HG03045 (cell line): Measurements from ENCODE around the gene UNK.

Experiments used
- ATAC-seq: cut with Tn5 transposase; IDR thresholded peaks from one replicate; pipeline ENCODE4 v1.9.1; 2021; ENCODE audit warnings: mild to moderate bottlenecking, moderate library complexity; ENCODE audit not compliant: unreplicated experiment

UNK gene

GRCh38 chr17:75832164-75832651 is 47.6 kb downstream of the UNK start:
- ATAC-seq = no peak

GRCh38 chr17:75832652-75833400 is 48.2 kb downstream of the UNK start:
- ATAC-seq = no peak

GRCh38 chr17:75834279-75834920 is 49.8 kb downstream of the UNK start:
- no peak for ATAC-seq

DNA sequence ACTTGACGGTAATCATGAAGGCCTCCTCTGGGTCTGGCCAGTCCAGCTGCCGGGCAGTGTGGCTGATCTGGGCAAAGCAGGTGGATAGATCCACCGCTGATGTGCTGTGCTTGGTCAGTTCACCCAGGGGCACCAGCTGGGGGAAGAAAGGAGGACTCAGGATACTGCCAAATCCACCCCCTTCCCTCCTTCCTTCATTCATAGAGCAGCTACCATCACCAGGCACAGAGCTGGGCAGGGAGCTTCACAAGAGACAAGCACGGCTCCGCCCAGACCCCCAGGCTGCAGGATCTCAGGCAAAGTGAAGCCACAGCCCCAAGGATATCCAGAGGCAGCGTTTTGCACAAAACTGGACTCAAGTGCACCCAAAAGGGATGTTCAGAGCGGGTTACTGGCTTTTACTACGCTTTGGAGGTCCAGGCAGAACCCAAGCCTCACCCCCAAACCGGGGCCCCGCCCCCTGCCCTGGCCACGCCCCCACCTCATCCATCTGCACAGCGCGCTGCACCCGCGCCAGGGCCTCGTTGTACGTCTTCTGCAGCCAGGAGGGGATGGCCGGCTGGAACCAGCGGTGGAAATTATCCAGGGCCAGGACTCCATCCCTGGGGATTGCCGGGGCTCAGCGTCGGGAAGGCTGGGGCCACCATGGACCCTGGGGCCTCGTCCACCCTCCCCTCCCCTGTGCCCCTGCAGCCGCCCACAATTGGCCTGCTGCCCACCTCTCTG is 50.5 kb downstream of the UNK start:
- no peak for ATAC-seq

- no peak for ATAC-seq
These were observed 51.0 kb downstream of the UNK start for GRCh38 chr17:75835654-75835987.

DNA sequence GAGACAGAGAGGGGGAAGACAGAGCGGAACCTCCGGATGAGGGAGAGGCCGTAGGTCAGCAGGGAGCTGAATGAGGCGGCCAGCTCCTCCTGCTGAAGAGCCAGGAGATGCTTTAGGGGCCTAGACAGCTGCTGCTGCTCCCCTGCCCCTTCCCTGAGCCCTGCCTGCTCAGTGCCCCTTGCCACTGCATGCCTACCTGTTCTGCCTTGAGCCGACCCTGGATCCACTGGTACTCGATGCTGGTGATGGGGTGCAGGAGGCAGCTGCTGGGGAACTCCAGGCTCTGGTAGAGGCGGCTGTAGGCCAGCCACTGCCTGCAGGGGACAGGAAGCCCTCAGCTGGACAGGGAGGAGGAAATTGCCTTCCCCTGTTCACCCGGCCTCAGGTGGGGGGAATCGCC is 52.0 kb downstream of the UNK start:
- ATAC-seq = no peak

- no peak for ATAC-seq
These were observed 53.3 kb downstream of the UNK start for GRCh38 chr17:75837899-75838298.

- ATAC-seq = no peak
These were observed 53.8 kb downstream of the UNK start for GRCh38 chr17:75838410-75838809.

DNA sequence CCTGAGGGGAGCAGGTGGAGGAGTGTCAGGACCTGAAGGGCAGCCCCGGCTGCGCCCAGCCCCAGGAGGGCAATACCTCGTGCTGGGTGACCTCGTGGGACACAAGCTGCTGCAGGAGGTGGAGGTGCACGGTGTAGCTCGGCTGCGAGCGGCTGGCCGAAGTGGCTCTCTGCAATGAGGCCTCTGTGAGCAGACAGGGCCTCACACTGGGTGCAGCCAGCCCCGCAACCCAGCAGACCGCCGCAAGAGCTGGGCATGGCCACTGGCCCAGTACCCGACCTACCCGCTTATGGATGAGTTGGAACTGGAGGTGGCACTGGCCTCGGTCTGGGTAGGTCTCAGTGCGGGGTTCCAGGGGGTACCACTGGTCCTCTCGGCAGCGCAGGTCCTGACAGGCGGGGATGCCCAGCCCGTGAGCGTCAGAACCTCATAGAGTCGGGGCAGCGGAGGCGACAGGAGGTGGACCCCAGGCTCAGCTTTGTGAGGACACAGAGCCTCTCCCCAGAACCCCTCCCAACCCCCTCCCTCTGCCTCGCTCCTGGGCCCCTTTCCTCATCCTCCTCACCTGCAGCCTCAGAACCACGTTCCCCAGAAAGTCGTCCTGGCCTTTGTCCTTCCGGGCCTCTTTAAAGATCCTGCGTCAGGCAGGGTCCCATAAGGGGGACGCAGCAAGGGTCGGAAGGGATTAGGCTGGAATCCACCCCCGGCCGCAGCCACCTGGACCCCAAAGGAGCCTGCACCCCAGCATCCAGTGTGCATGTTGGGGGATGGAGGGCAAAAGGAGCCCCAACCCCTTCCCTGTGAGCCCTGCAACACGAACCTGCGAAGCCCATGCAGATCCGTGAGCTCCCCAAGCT is 55.6 kb downstream of the UNK start:
- ATAC-seq = no peak

DNA sequence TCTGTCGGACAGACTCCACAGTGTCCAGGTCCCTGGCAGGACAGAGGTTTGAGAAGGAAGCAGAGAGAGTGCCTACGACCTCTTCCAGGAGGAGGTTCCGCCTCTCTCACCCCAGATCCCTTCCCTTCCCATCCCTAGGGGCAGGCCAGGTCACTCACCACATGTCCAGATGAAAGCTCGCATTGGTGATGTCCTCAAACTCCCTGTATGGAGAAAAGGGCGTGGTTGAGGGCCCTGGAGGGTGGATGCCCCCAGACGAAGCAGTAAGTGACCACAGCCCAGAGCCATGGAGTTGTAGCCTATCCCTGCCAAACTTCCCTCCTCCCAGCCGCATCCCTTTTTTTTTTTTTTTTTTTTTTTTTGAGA is 56.2 kb downstream of the UNK start:
- ATAC-seq = no peak

DNA sequence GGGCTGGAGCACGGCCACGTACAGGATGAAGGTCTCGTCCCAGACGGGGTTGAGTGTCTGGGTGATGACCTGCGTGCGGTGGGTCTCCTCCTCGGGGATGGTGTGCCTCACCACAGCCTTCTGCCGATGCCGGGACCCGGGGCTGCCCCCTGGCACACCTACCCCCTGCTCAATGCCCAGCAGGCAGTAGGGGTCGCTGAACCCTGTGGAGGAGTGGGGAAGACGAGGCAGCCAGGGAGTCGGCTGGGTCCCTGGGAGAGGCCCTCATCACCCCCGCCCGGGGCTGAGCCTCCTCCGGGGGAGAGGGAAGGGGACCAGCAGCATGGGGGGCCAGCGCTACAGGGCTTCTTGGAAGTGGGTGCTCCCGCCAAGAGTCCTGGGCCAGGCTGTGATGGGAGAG is 57.8 kb downstream of the UNK start:
- ATAC-seq = no peak

GRCh38 chr17:75842963-75843576 is 58.5 kb downstream of the UNK start:
- ATAC-seq = no peak

DNA sequence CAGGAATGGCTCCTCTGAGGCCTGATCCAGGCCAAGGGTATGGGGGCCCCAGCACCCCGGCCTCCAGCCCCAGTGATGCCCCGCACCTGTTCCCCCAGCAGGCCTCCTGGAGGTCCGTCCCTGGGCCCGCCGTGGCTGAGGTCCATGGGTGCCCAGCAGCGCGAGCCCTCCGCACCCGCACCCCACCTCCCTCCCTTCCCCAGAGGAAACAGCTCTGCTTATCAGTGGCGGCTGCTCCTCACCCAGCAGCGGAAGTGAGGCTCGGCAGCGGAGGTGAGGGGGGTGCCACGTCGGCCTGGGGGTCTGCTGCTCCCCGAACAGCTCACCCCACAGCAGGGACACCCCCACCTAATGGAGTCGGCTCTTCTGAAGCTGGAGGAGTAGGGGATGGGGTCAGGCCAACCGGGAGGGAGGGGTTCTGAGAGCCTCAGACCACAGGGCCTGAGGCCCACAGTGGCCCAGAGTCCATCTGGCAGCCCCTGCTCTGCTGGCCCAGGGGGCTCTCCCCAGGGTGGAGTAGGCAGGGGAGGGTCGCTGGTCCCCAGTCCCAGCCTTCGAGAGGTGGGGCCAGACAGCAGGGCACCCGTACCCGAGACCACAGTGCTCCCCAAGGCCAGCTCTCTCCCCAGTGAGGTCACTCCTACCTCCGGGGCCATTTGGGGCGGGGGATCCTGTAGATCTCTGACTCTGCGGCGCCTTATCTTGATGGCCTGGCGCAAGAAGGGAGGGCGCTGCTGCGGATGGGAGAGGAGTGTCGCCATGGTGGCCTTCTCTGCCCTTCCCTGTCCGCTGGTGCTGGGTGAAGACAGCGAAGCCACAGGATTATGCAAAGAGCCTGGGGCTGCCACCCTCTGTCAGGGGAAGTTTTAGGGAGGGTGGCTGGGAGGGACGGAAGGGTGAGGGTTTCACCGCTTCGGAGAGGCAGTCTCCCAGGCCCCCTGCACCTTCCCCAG is 59.2 kb downstream of the UNK start, which contains the start of gene UNC13D:
TSS of gene UNC13D (minus strand) at position 828 of the 953 bp plus-strand sequence. CDS start at position 761, 67 bp downstream.
- ATAC-seq = peak; percentile 20

DNA sequence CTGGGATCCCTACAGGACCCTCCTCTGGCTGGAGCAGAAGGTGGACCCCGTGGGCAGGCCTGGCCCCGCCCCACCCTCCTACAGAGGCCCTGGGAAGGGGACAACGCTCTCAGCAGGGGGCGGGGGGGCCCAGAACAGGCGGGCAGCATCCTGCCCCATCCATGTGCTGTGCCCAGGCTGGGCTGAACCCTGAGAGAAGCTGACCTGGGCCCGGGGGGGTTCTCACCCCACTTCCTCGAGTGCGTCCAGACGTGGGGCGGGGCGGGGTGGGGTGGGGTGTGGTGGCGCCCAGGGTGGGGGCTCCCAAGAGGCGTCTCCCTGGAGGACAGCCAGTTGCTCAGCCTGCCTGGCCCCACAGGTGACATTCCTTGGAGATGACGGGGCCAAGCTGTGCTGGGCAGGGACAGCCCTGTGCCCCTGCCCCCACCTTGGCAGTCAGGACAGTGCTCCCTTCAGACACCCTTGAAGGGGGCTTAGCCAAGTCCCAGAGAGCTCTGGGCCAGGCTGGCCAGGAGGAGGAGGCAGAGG is 60.0 kb downstream of the UNK start:
- peak; percentile 10 for ATAC-seq

DNA sequence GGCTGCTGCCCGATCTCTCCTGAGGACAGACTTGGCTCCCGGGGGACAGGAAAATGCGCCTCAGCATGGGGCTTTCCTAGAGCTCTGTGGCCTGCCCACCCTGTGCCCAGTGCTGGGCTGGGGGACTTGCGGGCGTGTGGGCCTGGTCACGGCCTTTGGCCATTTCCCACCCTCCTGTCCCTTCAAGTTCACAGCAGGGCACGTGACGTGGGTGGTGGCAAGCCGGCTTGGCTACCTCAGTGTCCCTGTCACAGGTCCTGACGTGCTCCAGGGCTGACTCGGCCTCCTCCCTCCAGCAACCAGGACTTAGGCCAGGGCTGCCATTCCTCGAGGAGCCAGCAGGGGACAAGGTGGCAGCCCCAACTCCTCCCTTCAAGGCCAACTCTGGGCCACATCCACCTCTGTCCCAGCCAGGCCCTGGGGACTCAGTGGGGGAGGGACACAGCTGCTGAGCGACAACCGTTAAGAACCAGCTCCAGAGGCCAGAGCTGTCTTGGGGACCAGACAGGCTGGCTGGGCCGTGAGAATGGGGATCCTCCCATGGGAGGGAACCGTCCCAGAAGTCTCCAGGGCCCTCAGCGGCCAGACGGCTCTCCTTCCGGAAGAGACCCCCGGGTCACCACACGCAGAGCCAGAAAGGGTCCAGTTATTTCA is 60.6 kb downstream of the UNK start:
- peak; percentile 61 for ATAC-seq

DNA sequence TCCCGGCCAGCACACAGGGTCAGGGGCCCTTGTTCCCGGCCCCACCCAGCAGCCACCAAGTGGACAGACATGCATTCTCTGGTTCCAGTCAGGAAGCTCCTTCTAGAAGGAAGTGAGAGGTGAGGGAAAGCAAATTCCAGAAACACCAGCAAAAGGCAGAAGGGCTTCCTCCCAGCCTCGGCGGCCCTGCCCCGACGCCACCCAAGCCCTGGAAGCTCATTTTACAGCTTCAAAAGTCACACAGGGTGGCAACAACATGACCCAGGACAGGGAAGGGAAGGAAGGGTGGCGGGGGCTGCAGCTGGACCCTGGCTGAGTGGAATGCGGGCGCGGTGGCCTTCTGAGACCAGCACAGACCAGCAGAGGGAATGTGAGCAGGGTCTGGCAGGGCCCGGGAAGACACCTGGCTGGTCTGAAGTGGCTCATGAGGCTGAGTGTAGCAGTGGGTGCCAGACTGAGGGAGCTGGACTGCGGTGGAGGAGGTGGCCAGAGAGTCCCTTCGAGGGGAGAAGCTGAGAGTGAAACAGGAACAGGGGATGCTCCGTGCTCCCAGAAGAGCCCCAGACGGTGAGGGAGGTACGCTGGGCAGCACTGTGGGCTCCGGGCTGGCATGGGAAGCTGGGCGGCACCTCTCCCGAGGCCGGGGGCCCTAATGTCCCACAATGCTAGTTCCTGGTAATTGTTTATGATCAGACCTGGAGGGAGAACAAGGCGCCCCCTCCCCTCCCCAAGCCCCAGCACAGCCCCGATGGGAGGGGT is 61.5 kb downstream of the UNK start:
- ATAC-seq = no peak

DNA sequence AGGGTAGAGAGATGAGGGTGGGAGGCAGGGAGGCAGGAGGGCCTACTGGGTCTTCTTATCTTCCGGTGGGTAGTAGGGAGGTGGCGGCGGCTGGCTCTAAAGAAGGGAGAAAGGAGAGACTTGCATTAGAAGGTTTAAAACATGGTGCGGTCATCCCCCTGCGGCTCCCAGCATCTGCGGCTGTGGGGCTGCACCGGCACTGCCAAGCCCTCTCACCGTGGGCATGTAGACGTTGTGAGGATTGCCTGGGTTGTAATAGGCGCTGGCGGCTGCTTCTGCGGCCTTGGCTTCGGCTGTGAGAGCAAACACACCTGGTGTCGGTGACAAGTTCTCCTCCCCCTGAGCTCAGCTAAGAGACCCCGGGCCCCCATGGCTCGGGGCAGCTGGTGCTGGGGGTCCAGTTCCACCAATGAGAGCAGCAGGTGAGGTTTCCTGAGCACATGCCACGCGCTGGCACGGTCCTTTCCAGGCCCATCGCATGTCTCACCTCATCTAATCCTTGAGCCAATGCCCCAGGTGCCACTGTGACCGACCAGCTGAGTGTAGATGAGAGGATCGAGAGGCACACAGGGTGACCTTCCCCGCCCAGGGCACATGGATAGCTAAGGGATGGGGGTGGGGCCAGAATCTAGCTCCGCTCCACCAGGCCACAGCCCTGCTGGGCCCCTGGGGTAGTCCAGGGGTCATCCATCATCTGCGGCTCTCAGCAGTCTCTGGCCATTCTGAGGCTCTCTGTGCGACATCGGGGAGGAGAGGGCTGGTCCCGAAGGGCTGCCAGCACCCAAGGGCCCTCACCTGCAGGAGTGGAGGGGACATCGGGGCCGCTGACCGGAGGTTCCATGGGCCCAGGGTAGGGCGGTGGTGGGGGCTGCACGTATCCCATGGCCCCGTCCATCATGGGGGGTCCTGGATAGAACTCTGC is 62.3 kb downstream of the UNK start:
- ATAC-seq = no peak
